BJ (cell line): ENCODE results near the gene CHMP2B. TPM values are rescaled to one million over a fixed set of nuclear protein-coding genes. Genes with fewer than 3 reads are reported as not detected.
A peak's percentile ranks its signal among the peaks of the same experiment; 100 is the strongest.

ENCODE experiments used
- CTCF ChIA-PET: fragments of 350-600 bp; formaldehyde crosslinking; extraction: SDS; loops from one replicate; lab custom pipeline; 2021; ENCODE audit warnings: antibody characterized with exemption, inconsistent platforms; lab: Yijun Ruan, JAX
- POLR2A ChIA-PET: fragments of 300-600 bp; sonication (Branson Sonifier 250); formaldehyde crosslinking; extraction: SDS; loops from one replicate; lab custom pipeline; 2021; ENCODE audit warnings: antibody characterized with exemption; lab: Charles Lee
- DNase-seq: peaks from one replicate; pipeline ENCODE4 v3.0.0-alpha.2; 2011; ENCODE audit warnings: low read depth
- H3K27me3 ChIP-seq: 2 replicates; pipeline ENCODE4 v1.6.0; 2011; ENCODE audit warnings: low read length; ENCODE audit not compliant: control insufficient read depth, insufficient read depth
- H3K36me3 ChIP-seq: 2 replicates; pipeline ENCODE4 v1.5.1; 2011; ENCODE audit warnings: low read length; ENCODE audit not compliant: control insufficient read depth, insufficient read depth
- H3K4me3 ChIP-seq: 2 replicates; pipeline ENCODE4 v1.5.1; 2011; ENCODE audit warnings: low read depth, mild to moderate bottlenecking, control low read depth, low read length
- CTCF ChIP-seq: IDR thresholded peaks from 2 replicates; pipeline ENCODE4 v1.5.1; 2011; ENCODE audit warnings: low read depth, mild to moderate bottlenecking, control low read depth, inconsistent platforms, low read length, moderate library complexity; ENCODE audit not compliant: insufficient read depth
- polyA plus RNA-seq: library from polyadenylated mRNA; depleted of rRNA; stranded (reverse); fragments of >200 nt; gene quantifications from 2 replicates; pipeline ENCODE4 v1.2.3, GENCODE V29; 2011

CHMP2B gene
- polyA plus RNA-seq, 1 experiment, result 13.4 TPM

GRCh38 chr3:87225659-87226058 lies 1.4 kb upstream of the CHMP2B start:
- ChIA-PET CTCF (interaction anchor here (1.5 kb wide), 1 partner anchor 58 kb away, joined by 4 read pairs; no protein-coding TSS in a partner anchor), POLR2A (no interaction called here)
- TF ChIP-seq CTCF, result no peak
- H3K36me3 ChIP-seq, result no peaks in the 10 kb centered on the region
- DNase-seq, result no peak
- no peaks in the 10 kb centered on the region for H3K27me3 ChIP-seq
- no peak overlapping the region for H3K4me3 ChIP-seq

- POLR2A ChIA-PET, result no interaction called here
- CTCF ChIA-PET, result interaction anchor here (0.6 kb wide), 1 partner anchor 246 kb away, joined by 4 read pairs; no protein-coding TSS in a partner anchor
- Histone ChIP-seq H3K4me3 (peak overlapping the region; percentile 86), H3K27me3 (no peaks in the 10 kb centered on the region), H3K36me3 (no peaks in the 10 kb centered on the region)
- no peak for TF ChIP-seq CTCF
- DNase-seq, result no peak
Measured at GRCh38 chr3:87227835-87228144, 681 bp downstream of the CHMP2B start.

- no peaks in the 10 kb centered on the region for H3K27me3 ChIP-seq
- peak overlapping the region; percentile 86 for H3K4me3 ChIP-seq
- H3K36me3 ChIP-seq, result no peaks in the 10 kb centered on the region
- ChIA-PET POLR2A (no interaction called here), CTCF (no interaction called here)
- no peak for DNase-seq
- no peak for TF ChIP-seq CTCF
Measured at GRCh38 chr3:87228316-87228715, 1.2 kb downstream of the CHMP2B start.

- H3K27me3 ChIP-seq, result no peaks in the 10 kb centered on the region
- POLR2A ChIA-PET, result no interaction called here
- no peak overlapping the region for H3K4me3 ChIP-seq
- no peaks in the 10 kb centered on the region for H3K36me3 ChIP-seq
- TF ChIP-seq CTCF, result no peak
- no peak for DNase-seq
- CTCF ChIA-PET, result no interaction called here
Measured at GRCh38 chr3:87229113-87229512, 2.0 kb downstream of the CHMP2B start.

- H3K27me3 ChIP-seq, result no peaks in the 10 kb centered on the region
- H3K36me3 ChIP-seq, result no peaks in the 10 kb centered on the region
- POLR2A ChIA-PET, result no interaction called here
- CTCF ChIA-PET, result no interaction called here
- no peak overlapping the region for H3K4me3 ChIP-seq
- no peak for DNase-seq
- TF ChIP-seq CTCF, result no peak
Measured at GRCh38 chr3:87233805-87234204, 6.7 kb downstream of the CHMP2B start.
